Measurements from ENCODE around the gene POLA2.

Gene POLA2

GRCh38 chr11:65303555-65303954 lies 41.8 kb downstream of the POLA2 start:
- TF ChIP-seq, protein P1, sequence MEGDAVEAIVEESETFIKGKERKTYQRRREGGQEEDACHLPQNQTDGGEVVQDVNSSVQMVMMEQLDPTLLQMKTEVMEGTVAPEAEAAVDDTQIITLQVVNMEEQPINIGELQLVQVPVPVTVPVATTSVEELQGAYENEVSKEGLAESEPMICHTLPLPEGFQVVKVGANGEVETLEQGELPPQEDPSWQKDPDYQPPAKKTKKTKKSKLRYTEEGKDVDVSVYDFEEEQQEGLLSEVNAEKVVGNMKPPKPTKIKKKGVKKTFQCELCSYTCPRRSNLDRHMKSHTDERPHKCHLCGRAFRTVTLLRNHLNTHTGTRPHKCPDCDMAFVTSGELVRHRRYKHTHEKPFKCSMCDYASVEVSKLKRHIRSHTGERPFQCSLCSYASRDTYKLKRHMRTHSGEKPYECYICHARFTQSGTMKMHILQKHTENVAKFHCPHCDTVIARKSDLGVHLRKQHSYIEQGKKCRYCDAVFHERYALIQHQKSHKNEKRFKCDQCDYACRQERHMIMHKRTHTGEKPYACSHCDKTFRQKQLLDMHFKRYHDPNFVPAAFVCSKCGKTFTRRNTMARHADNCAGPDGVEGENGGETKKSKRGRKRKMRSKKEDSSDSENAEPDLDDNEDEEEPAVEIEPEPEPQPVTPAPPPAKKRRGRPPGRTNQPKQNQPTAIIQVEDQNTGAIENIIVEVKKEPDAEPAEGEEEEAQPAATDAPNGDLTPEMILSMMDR (IDR thresholded peaks at IDR 0.05; ENCODE audit: low read depth, low read length, missing control alignments) = no peak
- in situ Hi-C loops (cut with HindIII; ENCODE audit: low pct_ligation_motif_present, low sequenced_read_pairs) = no loop called here
- no peak overlapping the region for H3K4me3 ChIP-seq (ENCODE audit: low read depth, low read length)
- no peaks in the 10 kb centered on the region for H3K27me3 ChIP-seq (replicated peaks)
- no peak overlapping the region for H3K27ac ChIP-seq
- no peak for DNase-seq
- no peaks in the 10 kb centered on the region for H3K36me3 ChIP-seq (replicated peaks)

DNA sequence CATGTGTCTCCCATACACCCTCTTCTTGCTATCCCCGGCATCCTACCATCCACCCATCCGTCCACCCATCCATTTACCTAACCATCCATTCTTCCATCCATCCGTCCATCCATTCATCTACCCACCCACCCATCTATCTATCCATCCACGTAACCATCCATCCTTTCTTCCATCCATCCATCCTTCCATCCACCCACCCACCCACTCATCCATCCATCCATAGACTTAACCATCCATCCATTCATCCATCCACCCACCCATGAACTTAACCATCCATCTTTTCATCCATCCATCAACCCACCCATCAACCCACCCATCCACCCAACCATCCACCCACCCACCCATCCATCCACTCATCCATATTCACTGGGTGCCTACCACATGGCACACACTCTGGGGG lies 42.3 kb downstream of the POLA2 start:
- Histone ChIP-seq H3K36me3 (replicated peaks) (no peaks in the 10 kb centered on the region), H3K27ac (no peak overlapping the region), H3K4me3 (ENCODE audit: low read depth, low read length) (no peak overlapping the region), H3K27me3 (replicated peaks) (no peaks in the 10 kb centered on the region)
- in situ Hi-C loops (cut with HindIII; ENCODE audit: low pct_ligation_motif_present, low sequenced_read_pairs) = no loop called here
- TF ChIP-seq, protein P1 (IDR thresholded peaks at IDR 0.05; ENCODE audit: low read depth, low read length, missing control alignments) = no peak
- DNase-seq = no peak

DNA sequence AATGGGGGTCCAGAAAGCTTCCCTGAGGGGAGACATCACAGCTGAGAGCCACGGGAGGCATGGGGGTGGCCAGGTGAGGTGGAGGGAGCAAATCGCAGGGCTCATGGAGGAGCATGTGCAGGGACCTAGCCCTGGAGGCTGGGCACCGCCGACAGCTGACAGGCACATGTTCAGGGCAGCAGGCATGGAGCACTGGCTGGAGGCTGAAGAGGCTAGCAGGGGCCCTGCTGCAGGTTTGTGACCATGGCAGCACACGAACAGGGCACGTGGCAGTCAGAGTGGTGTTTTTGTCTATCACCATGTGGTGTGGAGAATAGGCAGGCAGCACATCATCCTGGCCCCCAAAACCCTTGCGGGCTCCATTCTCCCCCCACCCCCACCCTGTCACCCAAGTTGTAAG lies 42.9 kb downstream of the POLA2 start:
- TF ChIP-seq, protein P1 (IDR thresholded peaks at IDR 0.05; ENCODE audit: low read depth, low read length, missing control alignments) = no peak
- no peaks in the 10 kb centered on the region for H3K27me3 ChIP-seq (replicated peaks)
- H3K36me3 ChIP-seq (replicated peaks) = no peaks in the 10 kb centered on the region
- H3K4me3 ChIP-seq (ENCODE audit: low read depth, low read length) = no peak overlapping the region
- no peak overlapping the region for H3K27ac ChIP-seq
- in situ Hi-C loops (cut with HindIII; ENCODE audit: low pct_ligation_motif_present, low sequenced_read_pairs) = no loop called here
- DNase-seq = no peak

- Histone ChIP-seq H3K4me3 (ENCODE audit: low read depth, low read length) (no peak overlapping the region), H3K36me3 (replicated peaks) (no peaks in the 10 kb centered on the region), H3K27ac (no peak overlapping the region), H3K27me3 (replicated peaks) (no peaks in the 10 kb centered on the region)
- TF ChIP-seq, protein P1 (IDR thresholded peaks at IDR 0.05; ENCODE audit: low read depth, low read length, missing control alignments) = no peak
- in situ Hi-C loops (cut with HindIII; ENCODE audit: low pct_ligation_motif_present, low sequenced_read_pairs) = no loop called here
- DNase-seq = peak; percentile 60
These were observed 43.9 kb downstream of the POLA2 start for GRCh38 chr11:65305501-65306268.

GRCh38 chr11:65307298-65308229 lies 45.8 kb downstream of the POLA2 start:
- no peak overlapping the region for H3K27ac ChIP-seq
- no peaks in the 10 kb centered on the region for H3K27me3 ChIP-seq (replicated peaks)
- no peaks in the 10 kb centered on the region for H3K36me3 ChIP-seq (replicated peaks)
- DNase-seq = no peak
- TF ChIP-seq, protein P1 (IDR thresholded peaks at IDR 0.05; ENCODE audit: low read depth, low read length, missing control alignments) = no peak
- in situ Hi-C loops (cut with HindIII; ENCODE audit: low pct_ligation_motif_present, low sequenced_read_pairs) = no loop called here
- no peak overlapping the region for H3K4me3 ChIP-seq (ENCODE audit: low read depth, low read length)

Data from brain microvascular endothelial cell (primary cell).